GM10266 (cell line): ENCODE data around the gene SDC3.
"Not testable (repeated sequence)": the region's sequence is repeated elsewhere in the genome, so short reads cannot be mapped to it uniquely, and the experiment has no call there.

Experiments
- DNase-seq: peaks from one replicate; pipeline ENCODE4 v3.0.0; 2012; ENCODE audit errors: extremely low spot score
- CTCF ChIP-seq: IDR thresholded peaks from 2 replicates; pipeline ENCODE4 v1.5.1; 2012; ENCODE audit warnings: mild to moderate bottlenecking, low read depth; ENCODE audit not compliant: control insufficient read depth, insufficient read depth; ENCODE audit errors: missing control alignments

The SDC3 gene

GRCh38 chr1:30950053-30950452, 41.5 kb upstream of the SDC3 start:
- DNase-seq: no peak

GRCh38 chr1:30949487-30949838, 40.9 kb upstream of the SDC3 start:
- not testable (repeated sequence) for DNase-seq

More at GRCh38 chr1:30950053-30950452, 41.5 kb upstream of the SDC3 start:
- TF ChIP-seq CTCF: no peak

- not testable (repeated sequence) for DNase-seq
Observed at GRCh38 chr1:30948813-30949486, 40.4 kb upstream of the SDC3 start.

- DNase-seq: no peak
- TF ChIP-seq CTCF: no peak
Observed at GRCh38 chr1:30948278-30948677, 39.7 kb upstream of the SDC3 start.

GRCh38 chr1:30947212-30947611, 38.7 kb upstream of the SDC3 start:
- DNase-seq: no peak
- no peak for TF ChIP-seq CTCF

- DNase-seq: no peak
- TF ChIP-seq CTCF: no peak
Observed at GRCh38 chr1:30942326-30942963, 33.9 kb upstream of the SDC3 start.

GRCh38 chr1:30940541-30940940, 32.0 kb upstream of the SDC3 start:
- no peak for DNase-seq
- TF ChIP-seq CTCF: no peak

- no peak for TF ChIP-seq CTCF
- DNase-seq: no peak
Observed at GRCh38 chr1:30936541-30937171, 28.1 kb upstream of the SDC3 start.

- not testable (repeated sequence) for DNase-seq
Observed at GRCh38 chr1:30935758-30936157, 27.2 kb upstream of the SDC3 start.
